HG03135 (cell line): ENCODE data around the gene LMX1A.

Experiments used
- ATAC-seq: cut with Tn5 transposase; IDR thresholded peaks from one replicate; pipeline ENCODE4 v1.9.1; 2021; ENCODE audit warnings: mild to moderate bottlenecking, moderate library complexity; ENCODE audit not compliant: unreplicated experiment

The LMX1A gene

DNA sequence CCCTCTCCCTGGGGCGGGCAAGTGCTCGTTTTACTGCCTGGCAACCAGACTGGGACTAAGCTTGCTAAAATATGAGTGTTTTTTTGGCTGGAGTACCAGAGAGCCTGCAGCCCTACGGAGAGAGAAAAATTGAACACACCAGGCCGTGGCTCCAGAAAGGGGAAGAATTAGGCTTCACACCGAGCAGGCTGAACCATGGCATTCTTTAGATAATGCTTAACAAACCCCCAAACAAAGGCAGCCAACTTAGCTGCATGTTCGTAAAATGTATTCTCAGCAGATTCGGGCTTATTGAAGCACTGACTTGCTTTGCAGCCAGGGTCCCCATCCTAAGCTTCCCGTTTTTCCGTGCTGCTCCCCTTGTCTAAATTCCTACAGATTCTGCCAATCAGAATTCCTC is 76.6 kb downstream of the LMX1A start:
- no peak for ATAC-seq

DNA sequence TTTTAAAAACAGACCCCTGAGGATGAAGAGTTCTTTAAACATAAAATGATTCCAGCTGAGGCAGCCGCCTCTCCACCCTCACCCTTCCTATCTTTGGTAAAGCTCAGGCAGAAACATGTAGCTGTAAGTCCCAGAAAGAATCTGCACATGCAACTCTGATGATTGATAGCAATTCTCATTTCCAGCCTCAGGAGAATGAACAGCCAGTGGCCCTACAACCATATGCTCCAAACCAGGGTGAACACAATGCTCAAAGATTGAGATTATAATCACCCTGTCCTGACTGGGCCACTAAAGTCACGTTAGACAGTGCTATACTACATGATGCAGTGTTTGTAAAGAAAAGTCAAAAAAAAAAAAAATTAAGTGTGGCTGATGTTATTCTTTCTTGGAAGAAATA is 80.2 kb downstream of the LMX1A start:
- ATAC-seq = no peak

DNA sequence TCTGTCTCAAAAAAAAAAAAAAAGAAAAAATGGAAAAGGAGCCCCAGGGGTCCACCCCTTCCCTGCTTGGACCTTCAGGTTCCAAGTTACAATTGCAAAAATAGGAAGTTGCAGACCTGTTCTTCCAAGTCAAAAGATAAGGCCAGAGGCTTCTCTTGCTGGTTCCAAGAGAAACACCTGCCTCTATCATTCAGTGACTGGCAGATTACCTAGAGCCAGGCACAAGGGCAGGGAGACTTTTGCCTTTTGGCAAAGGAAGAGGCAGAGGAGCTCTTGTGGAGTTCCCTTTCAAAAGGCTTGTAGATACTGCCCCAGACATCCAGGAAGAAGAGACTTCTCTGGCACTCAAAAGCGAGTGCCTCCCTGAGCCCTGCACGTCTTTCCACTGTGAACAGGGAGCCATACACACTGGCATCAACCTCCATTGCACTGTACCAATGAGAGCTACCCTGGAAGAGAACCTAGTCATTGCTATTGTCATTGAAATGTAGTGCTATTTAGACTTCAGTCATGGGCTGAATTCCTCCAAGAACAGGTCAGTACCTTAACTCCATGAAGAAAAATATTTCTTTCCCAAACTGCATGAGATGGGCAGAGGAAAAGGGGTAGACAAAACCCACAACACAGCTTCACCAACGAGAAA is 91.2 kb downstream of the LMX1A start:
- no peak for ATAC-seq

DNA sequence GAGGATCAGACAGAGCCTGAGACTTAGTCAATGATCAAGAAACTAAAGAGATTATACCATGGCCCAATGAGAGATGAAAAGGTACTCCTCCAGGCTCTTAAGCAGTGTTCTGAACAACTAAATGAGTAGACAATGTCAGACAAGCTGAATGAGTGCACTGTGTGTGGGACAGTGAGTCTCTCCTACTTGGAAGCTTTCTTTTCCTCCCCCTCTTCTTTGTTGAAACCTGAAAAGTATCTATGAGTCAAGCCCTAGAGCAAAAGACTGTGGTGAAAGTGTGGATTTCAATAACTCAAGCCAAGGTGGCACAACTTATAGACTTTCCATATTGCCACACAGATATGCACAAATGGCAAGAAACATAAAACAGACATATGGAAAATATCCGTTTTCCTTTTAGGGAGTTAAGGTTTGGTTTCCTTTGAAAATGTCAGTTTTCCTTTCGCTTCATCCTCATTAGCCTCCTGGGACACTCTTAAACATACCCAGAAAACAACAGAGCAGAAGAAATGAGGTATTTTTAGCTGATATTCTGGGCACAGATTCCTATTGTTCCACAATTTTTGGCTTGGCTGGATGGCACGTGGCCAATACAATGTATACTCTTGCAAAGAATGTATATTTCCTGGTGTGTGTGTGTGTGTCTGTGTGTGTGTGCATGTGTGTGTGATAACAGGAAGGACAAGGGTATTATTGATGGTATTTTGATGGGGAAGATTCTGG is 96.6 kb downstream of the LMX1A start:
- ATAC-seq = no peak

- no peak for ATAC-seq
Observed at GRCh38 chr1:165259236-165259635, 97.3 kb downstream of the LMX1A start.

GRCh38 chr1:165257969-165258459 is 98.5 kb downstream of the LMX1A start:
- ATAC-seq = no peak

- no peak for ATAC-seq
Observed at GRCh38 chr1:165254896-165255625, 101.5 kb downstream of the LMX1A start.

- ATAC-seq = no peak
Observed at GRCh38 chr1:165254376-165254775, 102.1 kb downstream of the LMX1A start.

GRCh38 chr1:165253818-165254254 is 102.7 kb downstream of the LMX1A start:
- no peak for ATAC-seq

GRCh38 chr1:165248969-165249571 is 107.4 kb downstream of the LMX1A start:
- ATAC-seq = no peak

DNA sequence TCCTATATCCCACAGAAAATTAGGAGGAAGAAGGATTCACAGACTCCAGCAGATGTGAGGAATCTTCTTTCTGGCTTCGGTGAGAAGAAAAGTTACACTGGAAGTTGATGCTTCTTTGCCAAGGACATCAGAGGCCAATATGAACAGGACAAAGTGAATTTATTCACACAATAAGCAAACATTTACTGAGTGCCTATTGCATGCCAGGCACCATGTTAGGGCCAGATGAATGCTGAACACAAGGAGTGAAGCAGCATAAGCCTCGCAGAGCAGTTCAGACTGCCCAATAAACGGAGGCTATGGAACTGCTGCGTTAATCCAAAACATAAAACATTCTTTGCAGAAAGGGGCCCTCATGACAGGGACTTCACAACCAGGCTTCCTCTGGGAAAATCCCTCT is 114.6 kb downstream of the LMX1A start:
- no peak for ATAC-seq

DNA sequence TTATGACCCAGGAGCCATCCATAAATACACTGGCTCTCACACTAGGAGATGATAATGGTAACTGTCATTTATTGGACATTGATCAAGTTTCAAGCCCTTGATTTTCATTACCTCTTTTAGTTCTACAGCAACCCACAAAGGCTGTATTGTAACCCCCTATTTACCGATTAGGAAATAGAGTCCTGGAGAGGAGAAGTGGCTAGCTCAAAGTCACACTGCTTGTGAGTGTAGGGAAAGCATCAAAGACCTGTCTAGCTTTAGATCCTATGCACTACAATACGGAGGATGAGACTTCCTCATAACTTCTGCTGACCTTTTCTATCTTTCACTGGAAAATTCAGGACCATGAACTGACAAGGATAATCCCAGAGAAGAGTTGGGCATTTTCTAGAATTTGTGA is 115.2 kb downstream of the LMX1A start:
- ATAC-seq = no peak

DNA sequence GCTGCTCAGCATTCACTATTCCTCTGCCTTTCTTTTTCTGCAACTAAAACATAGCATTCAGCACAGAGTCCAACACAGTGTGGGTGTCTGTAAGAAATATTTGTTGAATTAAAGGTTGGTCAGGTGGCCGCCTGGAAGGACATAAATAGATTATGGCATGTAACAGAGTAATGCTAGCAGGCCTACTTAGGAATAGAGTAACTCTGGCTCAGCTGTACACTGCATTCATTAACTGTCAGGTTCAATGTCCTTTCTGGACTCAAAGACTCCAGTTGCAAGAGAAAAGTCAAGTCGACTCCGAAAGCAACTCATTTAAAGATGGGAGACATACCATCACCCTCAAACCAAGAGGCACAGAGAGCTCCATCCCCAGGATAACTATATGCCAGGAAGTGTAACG is 116.0 kb downstream of the LMX1A start:
- no peak for ATAC-seq

- ATAC-seq = no peak
Observed at GRCh38 chr1:165239873-165240272, 116.6 kb downstream of the LMX1A start.

DNA sequence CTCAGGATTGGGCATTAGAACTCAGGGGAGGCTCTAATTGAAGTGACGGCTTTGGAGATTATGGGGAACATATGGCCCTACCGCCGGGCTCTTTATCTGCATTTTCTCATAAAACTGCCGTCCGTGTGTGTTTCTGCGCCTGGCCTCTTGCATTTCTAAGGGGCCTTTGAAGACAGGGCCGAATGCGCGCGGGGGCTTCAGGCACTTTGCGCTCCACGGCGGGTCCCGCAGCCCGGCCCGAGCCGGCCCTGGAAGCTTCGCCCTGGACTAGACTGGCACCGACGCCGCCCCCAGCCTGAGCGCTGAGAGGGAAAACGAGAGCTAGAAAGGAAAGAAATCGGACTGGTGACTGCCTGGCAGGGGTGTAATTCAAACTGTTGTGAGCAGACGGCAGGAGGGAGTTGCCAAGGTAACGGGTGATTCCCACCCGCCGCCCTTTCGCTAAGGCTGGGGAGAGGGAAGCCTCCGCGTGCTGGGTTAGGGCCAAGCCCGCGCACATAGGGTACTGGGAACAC is 120.7 kb downstream of the LMX1A start:
- ATAC-seq = no peak

GRCh38 chr1:165235155-165235776 is 121.2 kb downstream of the LMX1A start:
- no peak for ATAC-seq

- no peak for ATAC-seq
Observed at GRCh38 chr1:165234149-165234548, 122.4 kb downstream of the LMX1A start.

DNA sequence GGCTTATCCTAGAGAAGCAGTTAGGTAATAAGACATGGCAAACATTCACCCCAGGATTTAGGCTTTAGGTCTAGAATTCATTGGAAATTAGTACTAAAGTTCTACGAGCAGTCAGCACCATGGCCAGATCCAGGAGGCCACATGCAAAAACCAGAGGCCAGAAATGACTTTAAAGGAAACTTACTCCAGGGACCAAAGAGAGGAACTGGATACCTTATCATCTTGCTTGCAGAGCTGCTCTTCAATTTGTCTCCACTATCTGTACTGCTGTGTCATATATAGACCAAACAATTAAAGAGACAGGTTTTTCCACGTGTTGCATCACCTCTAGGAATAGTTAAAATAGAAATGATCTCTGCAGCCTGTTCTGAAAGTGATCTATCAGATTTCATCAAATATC is 127.8 kb downstream of the LMX1A start:
- no peak for ATAC-seq

- no peak for ATAC-seq
Observed at GRCh38 chr1:165228111-165228655, 128.3 kb downstream of the LMX1A start.

- ATAC-seq = no peak
Observed at GRCh38 chr1:165226326-165226725, 130.2 kb downstream of the LMX1A start.
